Liver (tissue), 9 donors: ENCODE data around the gene HSPB9. TPM values are rescaled to one million over a fixed set of nuclear protein-coding genes. Genes with fewer than 3 reads are reported as not detected.

ENCODE experiments used
- DNase-seq: peaks from one replicate; pipeline ENCODE4 v3.0.0-alpha.2; 2017; ENCODE audit warnings: low spot score
- H3K27ac ChIP-seq, 2 donors: one replicate each; pipeline ENCODE4 v1.7.0; 2013; ENCODE audit warnings: inconsistent platforms in 2 of 2, low read length in 2 of 2, control low read depth in 1 of 2, low read depth in 1 of 2, mild to moderate bottlenecking in 1 of 2
- H3K27me3 ChIP-seq, 4 donors: one replicate each; pipeline versions ENCODE4 v1.6.1 to v1.7.0; 2013; ENCODE audit warnings: low read length in 3 of 4, inconsistent platforms in 1 of 4, mild to moderate bottlenecking in 1 of 4, moderate library complexity in 1 of 4; ENCODE audit not compliant: control insufficient read depth in 4 of 4, insufficient read depth in 4 of 4
- H3K36me3 ChIP-seq, 4 donors: one replicate each; pipeline versions ENCODE4 v1.6.1 to v1.7.0; 2013; ENCODE audit warnings: low read length in 3 of 4, mild to moderate bottlenecking in 3 of 4, low read depth in 1 of 4, moderate library complexity in 1 of 4; ENCODE audit not compliant: control insufficient read depth in 4 of 4, insufficient read depth in 3 of 4
- H3K4me1 ChIP-seq, 4 donors: one replicate each; pipeline versions ENCODE4 v1.6.1 to v1.7.0; 2013; ENCODE audit warnings: low read length in 3 of 4, mild to moderate bottlenecking in 3 of 4, moderate library complexity in 1 of 4; ENCODE audit not compliant: control insufficient read depth in 4 of 4, insufficient read depth in 4 of 4
- H3K4me3 ChIP-seq, 3 donors: one replicate each; pipeline versions ENCODE4 v1.6.1 to v1.7.0; 2013; ENCODE audit warnings: low read length in 3 of 3, control low read depth in 1 of 3, low read depth in 1 of 3, mild to moderate bottlenecking in 1 of 3
- H3K9ac ChIP-seq, 2 donors: one replicate each; pipeline ENCODE4 v1.7.0; 2013; ENCODE audit warnings: low read length in 2 of 2, mild to moderate bottlenecking in 2 of 2, moderate library complexity in 2 of 2, control low read depth in 1 of 2, low read depth in 1 of 2
- H3K9me3 ChIP-seq, 4 donors: one replicate each; pipeline versions ENCODE4 v1.6.1 to v1.7.0; 2013; ENCODE audit warnings: low read length in 3 of 4; ENCODE audit not compliant: control insufficient read depth in 4 of 4
- EGR1 ChIP-seq, 2 donors: IDR thresholded peaks; 2 replicates each; pipeline ENCODE4 v1.6.1; 2016 to 2018; ENCODE audit warnings: antibody characterized with exemption in 2 of 2, low read depth in 2 of 2
- FOXA1 ChIP-seq: IDR thresholded peaks from 2 replicates; pipeline ENCODE4 v1.6.1; 2016; ENCODE audit warnings: antibody characterized with exemption
- FOXA2 ChIP-seq: IDR thresholded peaks from 2 replicates; pipeline ENCODE4 v1.6.1; 2016; ENCODE audit warnings: antibody characterized with exemption
- GABPA ChIP-seq, 2 donors: IDR thresholded peaks in 1 of 2; conservative IDR thresholded peaks in 1 of 2; 2 replicates each; pipeline ENCODE4 v1.6.1; 2016; ENCODE audit warnings: antibody characterized with exemption in 2 of 2, mild to moderate bottlenecking in 1 of 2, moderate library complexity in 1 of 2
- HNF4A ChIP-seq, 2 donors: conservative IDR thresholded peaks; 2 replicates each; pipeline ENCODE4 v1.6.1; 2016; ENCODE audit warnings: antibody characterized with exemption in 2 of 2, mild to moderate bottlenecking in 2 of 2
- HNF4G ChIP-seq: IDR thresholded peaks from 2 replicates; pipeline ENCODE4 v1.6.1; 2016; ENCODE audit warnings: antibody characterized with exemption
- JUND ChIP-seq, 2 donors: IDR thresholded peaks; 2 replicates each; pipeline ENCODE4 v1.6.1; 2016; ENCODE audit warnings: antibody characterized with exemption in 2 of 2
- NR2F2 ChIP-seq: IDR thresholded peaks from 2 replicates; pipeline ENCODE4 v1.6.1; 2016; ENCODE audit warnings: antibody characterized with exemption
- RAD21 ChIP-seq, 2 donors: IDR thresholded peaks; 2 replicates each; pipeline ENCODE4 v1.6.1; 2016; ENCODE audit warnings: antibody characterized with exemption in 2 of 2, mild to moderate bottlenecking in 2 of 2
- RXRA ChIP-seq, 2 donors: IDR thresholded peaks; 2 replicates each; pipeline ENCODE4 v1.6.1; 2017 to 2018; ENCODE audit warnings: antibody characterized with exemption in 2 of 2, mild to moderate bottlenecking in 1 of 2
- SP1 ChIP-seq: IDR thresholded peaks from 2 replicates; pipeline ENCODE4 v1.6.1; 2018; ENCODE audit warnings: antibody characterized with exemption, mild to moderate bottlenecking
- TAF1 ChIP-seq: conservative IDR thresholded peaks from 2 replicates; pipeline ENCODE4 v1.6.1; 2016; ENCODE audit warnings: antibody characterized with exemption, mild to moderate bottlenecking
- YY1 ChIP-seq: IDR thresholded peaks from 2 replicates; pipeline ENCODE4 v1.6.1; 2016; ENCODE audit warnings: antibody characterized with exemption, mild to moderate bottlenecking
- ZBTB33 ChIP-seq: IDR thresholded peaks from 2 replicates; pipeline ENCODE4 v1.6.1; 2016; ENCODE audit warnings: antibody characterized with exemption
- WGBS: extraction: QIAGEN DNeasy Blood & Tissue Kit; methylation state at CpG from one replicate; pipeline ENCODE4 v1.1.7; 2013; 5-methylcytosine and 5-hydroxymethylcytosine counted together
- polyA plus RNA-seq, 2 donors: library from polyadenylated mRNA; stranded (reverse) in 1 of 2; unstranded in 1 of 2; fragments of 200-250 nt in 1 of 2; fragments of >200 nt in 1 of 2; fragmentation: Nextera tagmentation in 1 of 2; extraction: Ambion mirVana in 1 of 2; gene quantifications; one replicate each; pipeline versions ENCODE4 v1.2.1 to v1.2.3, GENCODE V29; 2013 to 2015
- total RNA-seq, 2 donors: library from RNA; depleted of rRNA; stranded (reverse); fragments of >200 nt; gene quantifications; one replicate each; pipeline ENCODE4 v1.2.3, GENCODE V29; 2014
- TF ChIP-seq, protein P1 (sequence below): fragments of 150-350 bp; IDR thresholded peaks from 2 replicates; pipeline ENCODE4 v1.5.1; 2017; ENCODE audit warnings: improper control_type of control experiment, low read depth, low read length; ENCODE audit not compliant: missing input control
- TF ChIP-seq, protein P2 (sequence below): IDR thresholded peaks from 2 replicates; pipeline ENCODE4 v1.6.1; 2016; ENCODE audit warnings: antibody characterized with exemption
- TF ChIP-seq, protein P3 (sequence below): IDR thresholded peaks from 2 replicates; pipeline ENCODE4 v1.6.1; 2016; ENCODE audit warnings: antibody characterized with exemption, mild to moderate bottlenecking
- donor health status: healthy.
- donor health status: healthy.
- donor health status: healthy.
- donor health status: healthy.
- donor health status: healthy.

The HSPB9 gene
- total and polyA plus RNA-seq, 4 donors = 0.17 to 4.0 (median 0.56) TPM

DNA sequence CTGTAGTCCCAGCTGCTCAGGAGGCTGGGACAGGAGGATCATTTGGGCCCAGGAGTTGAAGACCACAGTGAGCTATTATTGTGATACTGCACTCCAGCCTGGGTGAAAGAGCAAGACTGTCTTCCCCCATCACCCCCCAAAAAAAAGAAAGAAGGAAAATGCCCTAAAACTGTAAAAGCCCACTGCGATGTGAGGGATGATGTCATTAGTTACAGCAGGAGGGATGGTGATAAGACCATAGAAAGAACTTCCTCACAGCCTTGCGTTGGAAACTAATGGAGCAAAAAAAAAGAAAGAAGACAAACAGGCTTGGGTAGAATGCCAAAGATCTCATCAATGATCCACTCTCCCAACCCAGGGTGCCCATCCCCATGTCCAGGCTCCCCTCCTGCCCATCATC, 43.1 kb upstream of the HSPB9 start (continued):
- no peak for TF ChIP-seq HNF4A (conservative IDR thresholded peaks at IDR 0.05)

DNA sequence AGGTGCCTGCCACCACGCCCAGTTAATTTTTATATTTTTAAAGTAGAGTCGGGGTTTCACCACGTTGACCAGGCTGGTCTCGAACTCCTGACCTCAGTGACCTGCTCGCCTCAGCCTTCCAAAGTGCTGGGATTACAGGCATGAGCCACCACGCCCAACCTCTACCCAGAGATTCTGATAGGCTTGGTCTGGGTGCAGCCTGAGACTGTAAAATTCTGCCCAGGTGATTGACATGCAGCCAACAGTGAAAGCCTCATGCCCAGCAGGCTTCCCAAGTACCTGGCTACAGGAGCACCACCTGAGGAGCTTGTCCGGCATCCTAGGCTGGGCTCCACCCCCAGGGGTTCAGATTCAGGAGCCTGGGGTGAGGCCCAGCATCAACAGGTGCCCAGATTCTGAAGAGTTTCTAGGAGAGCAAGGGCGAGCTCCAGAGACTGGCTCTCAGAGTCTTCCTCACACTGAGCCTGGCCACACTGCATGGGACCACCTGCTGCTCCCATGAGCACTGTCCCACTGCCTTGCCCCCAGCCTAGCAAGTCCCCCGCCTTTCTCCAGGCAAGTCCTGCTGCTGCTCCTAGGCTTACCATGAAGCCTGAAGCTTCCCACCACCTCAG, 41.0 kb upstream of the HSPB9 start:
- Histone ChIP-seq H3K9me3 (no peaks in the 10 kb centered on the region), H3K36me3 (no peaks in the 10 kb centered on the region), H3K27me3 (no peaks in the 10 kb centered on the region), H3K27ac (no peak overlapping the region), H3K4me1 (no peaks in the 10 kb centered on the region), H3K4me3 (no peak overlapping the region), H3K9ac (no peak overlapping the region)
- WGBS = 88% methylated on average over 9 of the region's 9 CpGs
- TF ChIP-seq FOXA1 (no peak), ZBTB33 (no peak), RXRA (IDR thresholded peaks at IDR 0.05) (no peak), SP1 (no peak), EGR1 (IDR thresholded peaks at IDR 0.05; ENCODE audit: low read depth in 2 of 2) (no peak), HNF4A (conservative IDR thresholded peaks at IDR 0.05) (no peak), YY1 (no peak), RAD21 (IDR thresholded peaks at IDR 0.05) (no peak), GABPA (IDR thresholded peaks at IDR 0.05 in 1 of 2, conservative IDR thresholded peaks at IDR 0.05 in 1 of 2) (no peak), FOXA2 (no peak), HNF4G (no peak), JUND (IDR thresholded peaks at IDR 0.05) (no peak), TAF1 (no peak), NR2F2 (no peak)
- TF ChIP-seq, protein P1, sequence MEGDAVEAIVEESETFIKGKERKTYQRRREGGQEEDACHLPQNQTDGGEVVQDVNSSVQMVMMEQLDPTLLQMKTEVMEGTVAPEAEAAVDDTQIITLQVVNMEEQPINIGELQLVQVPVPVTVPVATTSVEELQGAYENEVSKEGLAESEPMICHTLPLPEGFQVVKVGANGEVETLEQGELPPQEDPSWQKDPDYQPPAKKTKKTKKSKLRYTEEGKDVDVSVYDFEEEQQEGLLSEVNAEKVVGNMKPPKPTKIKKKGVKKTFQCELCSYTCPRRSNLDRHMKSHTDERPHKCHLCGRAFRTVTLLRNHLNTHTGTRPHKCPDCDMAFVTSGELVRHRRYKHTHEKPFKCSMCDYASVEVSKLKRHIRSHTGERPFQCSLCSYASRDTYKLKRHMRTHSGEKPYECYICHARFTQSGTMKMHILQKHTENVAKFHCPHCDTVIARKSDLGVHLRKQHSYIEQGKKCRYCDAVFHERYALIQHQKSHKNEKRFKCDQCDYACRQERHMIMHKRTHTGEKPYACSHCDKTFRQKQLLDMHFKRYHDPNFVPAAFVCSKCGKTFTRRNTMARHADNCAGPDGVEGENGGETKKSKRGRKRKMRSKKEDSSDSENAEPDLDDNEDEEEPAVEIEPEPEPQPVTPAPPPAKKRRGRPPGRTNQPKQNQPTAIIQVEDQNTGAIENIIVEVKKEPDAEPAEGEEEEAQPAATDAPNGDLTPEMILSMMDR = no peak
- TF ChIP-seq, protein P2, sequence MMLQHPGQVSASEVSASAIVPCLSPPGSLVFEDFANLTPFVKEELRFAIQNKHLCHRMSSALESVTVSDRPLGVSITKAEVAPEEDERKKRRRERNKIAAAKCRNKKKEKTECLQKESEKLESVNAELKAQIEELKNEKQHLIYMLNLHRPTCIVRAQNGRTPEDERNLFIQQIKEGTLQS = no peak
- TF ChIP-seq, protein P3, sequence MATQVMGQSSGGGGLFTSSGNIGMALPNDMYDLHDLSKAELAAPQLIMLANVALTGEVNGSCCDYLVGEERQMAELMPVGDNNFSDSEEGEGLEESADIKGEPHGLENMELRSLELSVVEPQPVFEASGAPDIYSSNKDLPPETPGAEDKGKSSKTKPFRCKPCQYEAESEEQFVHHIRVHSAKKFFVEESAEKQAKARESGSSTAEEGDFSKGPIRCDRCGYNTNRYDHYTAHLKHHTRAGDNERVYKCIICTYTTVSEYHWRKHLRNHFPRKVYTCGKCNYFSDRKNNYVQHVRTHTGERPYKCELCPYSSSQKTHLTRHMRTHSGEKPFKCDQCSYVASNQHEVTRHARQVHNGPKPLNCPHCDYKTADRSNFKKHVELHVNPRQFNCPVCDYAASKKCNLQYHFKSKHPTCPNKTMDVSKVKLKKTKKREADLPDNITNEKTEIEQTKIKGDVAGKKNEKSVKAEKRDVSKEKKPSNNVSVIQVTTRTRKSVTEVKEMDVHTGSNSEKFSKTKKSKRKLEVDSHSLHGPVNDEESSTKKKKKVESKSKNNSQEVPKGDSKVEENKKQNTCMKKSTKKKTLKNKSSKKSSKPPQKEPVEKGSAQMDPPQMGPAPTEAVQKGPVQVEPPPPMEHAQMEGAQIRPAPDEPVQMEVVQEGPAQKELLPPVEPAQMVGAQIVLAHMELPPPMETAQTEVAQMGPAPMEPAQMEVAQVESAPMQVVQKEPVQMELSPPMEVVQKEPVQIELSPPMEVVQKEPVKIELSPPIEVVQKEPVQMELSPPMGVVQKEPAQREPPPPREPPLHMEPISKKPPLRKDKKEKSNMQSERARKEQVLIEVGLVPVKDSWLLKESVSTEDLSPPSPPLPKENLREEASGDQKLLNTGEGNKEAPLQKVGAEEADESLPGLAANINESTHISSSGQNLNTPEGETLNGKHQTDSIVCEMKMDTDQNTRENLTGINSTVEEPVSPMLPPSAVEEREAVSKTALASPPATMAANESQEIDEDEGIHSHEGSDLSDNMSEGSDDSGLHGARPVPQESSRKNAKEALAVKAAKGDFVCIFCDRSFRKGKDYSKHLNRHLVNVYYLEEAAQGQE = no peak
- DNase-seq = no peak
